HG03159 (cell line): ENCODE results near the gene PLA2G5.

Experiments
- ATAC-seq: cut with Tn5 transposase; IDR thresholded peaks from one replicate; pipeline ENCODE4 v1.9.1; 2021; ENCODE audit warnings: mild to moderate bottlenecking, moderate library complexity; ENCODE audit not compliant: unreplicated experiment

PLA2G5 gene

DNA sequence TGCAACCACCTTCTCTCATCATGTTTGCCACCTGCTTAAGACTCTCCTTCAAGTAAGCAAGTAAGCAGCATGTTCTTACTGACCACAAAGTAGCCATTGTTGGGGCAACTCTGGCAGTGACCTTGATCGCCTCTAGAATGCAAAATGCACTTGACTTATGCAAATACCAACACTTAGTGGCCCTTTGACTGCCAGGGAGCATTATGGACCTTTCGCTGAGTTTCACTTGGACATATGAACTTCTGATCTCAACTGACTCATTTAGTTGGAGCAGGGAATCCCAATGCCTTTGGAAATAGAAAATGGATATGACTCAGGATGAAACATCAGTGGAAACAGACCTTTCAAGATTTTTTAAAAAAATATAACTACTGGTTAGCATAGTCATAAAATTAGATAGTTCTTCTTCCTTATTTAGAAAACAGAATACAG is 6.1 kb upstream of the PLA2G5 start:
- ATAC-seq, result no peak

DNA sequence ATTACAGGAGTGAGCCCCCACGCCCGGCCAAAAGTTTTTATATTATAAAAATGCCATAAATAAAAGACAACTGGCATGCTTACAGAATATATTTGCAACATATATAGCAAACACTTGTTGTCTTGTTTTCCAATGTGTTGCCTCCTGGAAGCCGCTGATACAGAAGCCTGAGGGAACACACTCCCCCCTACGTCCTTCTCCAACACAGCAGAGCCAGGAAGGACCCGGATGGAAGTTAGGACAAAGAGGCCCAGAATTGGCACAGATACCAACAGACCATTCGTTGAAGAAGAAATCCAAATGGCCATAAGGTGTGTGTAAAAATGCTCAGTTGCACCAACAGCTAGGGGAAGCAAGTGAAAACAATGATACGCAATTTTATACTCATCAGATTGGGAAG is 1.3 kb upstream of the PLA2G5 start:
- ATAC-seq, result no peak

DNA sequence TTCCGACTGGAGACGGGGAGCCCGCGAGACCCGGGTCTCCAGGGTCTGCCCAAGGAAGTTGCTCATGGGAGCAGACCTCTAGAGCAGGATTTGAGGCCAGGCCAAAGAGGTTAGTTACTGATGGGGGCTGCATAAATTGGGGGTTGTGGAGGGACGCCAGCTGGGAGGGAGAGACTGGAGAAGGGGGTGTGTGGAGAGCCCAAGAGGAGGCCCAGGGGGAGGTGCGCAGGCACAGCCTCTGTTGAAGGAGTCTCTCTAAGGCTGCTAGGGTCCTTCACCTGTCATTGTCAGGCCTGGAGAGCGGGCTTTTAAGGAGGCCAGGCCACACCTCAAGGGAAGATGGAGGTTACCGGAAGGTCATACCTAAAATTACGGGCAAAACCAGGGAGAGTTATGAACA is 363 bp downstream of the PLA2G5 start:
- no peak for ATAC-seq

DNA sequence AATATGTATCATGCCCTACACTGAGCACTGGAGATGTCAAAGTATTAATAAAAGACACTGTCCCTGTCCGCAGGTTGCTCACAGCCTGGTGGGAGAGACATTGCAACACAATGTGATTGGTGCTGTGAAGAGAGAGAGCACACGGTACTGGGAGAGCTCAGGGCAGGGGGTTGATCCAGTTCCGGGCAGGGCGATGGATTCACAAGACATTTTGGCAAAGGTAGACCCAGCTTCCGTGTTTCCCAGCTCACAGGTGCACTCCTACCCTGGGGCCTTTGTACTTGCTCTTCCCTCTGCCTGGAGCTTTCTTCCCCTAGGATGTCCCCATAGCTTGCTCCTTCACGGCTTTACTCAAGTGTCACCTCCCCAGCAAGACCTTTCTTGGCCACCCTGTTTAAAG is 1.4 kb downstream of the PLA2G5 start:
- no peak for ATAC-seq

DNA sequence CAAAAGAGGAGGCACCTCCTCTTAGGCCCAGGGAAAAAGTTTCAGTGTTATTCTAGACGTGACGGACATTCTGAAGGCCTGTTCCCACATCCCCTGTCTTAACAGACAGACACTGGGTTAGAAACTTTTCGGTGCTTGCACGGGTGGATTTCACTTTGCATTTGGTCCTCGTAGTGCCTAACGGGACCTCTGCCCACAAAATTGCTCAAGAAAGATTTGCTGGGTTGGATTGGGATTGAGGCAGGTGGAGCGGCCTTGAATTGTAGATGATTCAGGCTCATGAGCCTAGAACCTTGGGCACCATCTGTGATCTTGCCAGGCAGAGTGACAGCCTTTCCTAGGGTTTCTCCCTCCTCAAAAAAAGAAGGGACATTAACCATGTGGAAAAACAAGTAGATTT is 2.8 kb downstream of the PLA2G5 start:
- ATAC-seq, result no peak

DNA sequence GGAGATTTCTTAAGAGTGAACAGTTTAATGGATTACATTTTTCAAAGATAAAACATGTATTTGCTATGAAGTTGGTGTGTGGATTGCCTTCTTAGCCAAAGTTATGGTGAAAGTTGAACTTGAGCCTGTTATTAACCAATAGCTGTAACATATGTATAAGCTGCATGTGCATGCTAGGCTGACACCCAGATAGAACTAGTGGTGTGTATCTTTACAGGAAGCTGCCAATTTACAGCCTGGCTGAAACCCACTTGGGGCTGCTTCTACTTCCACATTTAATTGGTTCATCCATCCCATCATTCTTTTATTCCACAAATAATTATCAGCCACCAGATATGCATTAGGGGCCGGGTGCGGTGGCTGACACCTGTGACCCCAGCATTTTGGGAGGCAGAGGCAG is 3.3 kb downstream of the PLA2G5 start:
- no peak for ATAC-seq

DNA sequence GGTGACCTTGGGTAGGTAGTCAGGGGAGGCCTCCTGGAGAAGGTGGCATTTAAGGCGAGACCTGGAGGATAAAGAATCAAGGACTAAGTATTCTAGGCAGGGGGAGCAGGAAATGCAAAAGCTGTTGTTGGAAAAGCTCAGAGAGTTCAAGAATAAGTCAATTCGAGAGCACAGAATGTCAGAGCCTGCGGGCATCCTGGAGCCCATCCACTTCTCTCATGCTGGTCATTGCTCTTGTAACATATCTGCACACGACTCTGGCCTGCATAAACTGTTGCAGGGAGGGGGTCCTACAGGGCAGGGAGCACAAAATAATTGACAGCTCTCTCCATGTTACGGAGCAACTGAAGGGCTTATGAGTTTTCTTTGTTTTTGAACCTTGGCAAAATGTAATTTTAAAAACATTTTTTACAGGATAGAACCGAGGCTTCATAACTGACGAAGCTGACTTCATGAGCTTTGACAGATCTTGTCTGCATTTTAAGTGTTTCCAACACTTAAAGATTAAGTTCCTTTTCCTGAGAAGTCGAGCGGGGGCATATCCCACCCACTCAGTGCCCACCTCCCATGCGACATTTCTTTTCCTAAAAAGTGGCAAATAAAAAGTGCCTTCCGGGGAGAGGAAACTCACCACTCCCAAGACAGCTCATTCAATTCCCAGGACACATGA is 4.2 kb downstream of the PLA2G5 start:
- ATAC-seq, result no peak

DNA sequence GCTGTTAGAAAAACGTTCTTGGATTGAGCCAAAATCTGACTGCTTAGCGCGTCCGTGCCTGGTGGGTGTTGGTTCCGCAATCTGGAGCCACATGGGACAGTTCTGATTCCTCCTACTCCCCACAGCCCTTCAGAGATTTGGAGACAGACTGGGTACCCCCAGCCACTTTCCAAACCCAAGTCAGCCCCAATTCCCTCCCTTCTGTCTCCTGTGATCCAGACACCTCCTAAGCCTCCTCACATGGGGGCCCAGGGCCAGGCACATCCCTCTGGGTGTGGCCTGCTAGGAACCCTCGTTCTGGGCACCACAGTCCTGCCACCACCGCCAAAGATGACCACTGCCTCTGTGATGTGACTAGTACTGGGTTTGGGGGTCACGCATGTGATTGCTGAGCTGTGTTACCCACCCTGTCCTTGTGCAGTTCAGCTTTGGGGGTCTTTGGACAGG is 4.8 kb downstream of the PLA2G5 start:
- no peak for ATAC-seq

DNA sequence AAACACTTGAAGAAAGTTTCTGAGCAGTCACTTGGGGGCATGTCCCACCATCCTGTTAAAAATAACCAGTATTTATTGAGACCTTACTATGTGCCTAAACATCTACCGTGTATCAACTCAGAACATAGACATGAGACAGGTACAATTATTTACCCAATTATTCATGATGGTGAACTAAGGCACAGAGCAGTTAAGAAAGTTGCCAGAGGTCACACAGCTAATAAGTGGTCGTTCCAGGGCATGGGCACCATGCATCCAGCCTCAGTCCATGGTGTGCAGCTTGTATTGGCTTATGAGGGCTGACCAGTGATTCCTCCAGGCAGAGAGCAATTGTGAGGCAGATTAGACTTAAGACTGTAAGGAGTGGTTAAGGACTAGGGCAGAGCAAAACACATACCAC is 5.4 kb downstream of the PLA2G5 start:
- ATAC-seq, result no peak

DNA sequence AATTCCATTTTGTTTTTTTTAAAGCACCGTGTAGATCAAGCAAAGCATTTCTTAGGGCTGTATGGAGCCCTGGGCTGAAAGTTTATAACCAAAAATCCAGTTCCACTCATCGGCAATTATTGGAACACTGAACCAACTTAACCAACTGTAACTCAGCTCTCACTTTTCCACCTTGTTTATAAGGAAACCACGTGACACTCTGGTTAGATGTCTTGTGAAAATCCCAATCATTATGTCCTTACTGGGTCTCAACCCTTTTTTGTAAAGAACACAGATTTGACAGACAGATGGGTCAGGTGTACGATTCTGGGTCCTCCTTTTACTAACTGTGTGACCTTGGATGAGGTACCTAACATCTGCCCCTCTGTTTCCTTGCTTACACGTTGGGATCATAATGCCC is 6.2 kb downstream of the PLA2G5 start:
- ATAC-seq, result no peak

DNA sequence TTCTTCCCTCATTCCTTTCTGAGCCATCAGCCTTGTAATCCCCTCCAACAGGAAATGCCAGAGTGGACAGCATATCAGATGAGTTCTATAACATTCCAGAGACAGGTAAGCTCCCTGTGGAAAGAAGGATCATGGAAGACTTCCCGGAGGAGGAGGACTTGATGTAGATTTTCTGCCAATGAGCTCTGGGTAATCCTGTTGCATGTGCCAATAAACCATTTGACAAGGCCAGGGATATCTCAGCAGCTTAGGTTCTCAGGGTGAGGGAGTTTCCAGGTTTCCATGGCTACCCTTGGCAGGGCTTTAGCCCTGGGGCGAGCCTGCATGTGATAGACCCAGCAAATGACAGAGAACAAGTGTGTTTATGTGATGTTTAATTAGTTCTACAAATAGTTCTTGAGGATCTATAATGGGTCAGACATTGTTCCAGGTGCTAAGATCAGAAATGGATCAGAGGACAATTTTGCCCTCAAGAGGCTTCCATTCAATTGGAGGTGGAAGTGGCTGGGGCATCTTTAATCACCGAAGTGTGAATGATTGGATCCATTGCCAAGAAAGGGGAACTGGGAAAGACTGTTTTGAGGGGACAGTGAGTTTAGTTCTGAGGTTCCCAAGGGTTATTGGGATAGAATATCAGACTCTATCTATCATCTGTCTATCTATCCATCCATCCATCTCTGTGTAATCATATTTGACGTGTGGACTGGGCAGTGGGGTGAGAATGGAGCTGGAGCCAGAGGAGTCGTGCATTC is 6.9 kb downstream of the PLA2G5 start:
- ATAC-seq, result no peak

DNA sequence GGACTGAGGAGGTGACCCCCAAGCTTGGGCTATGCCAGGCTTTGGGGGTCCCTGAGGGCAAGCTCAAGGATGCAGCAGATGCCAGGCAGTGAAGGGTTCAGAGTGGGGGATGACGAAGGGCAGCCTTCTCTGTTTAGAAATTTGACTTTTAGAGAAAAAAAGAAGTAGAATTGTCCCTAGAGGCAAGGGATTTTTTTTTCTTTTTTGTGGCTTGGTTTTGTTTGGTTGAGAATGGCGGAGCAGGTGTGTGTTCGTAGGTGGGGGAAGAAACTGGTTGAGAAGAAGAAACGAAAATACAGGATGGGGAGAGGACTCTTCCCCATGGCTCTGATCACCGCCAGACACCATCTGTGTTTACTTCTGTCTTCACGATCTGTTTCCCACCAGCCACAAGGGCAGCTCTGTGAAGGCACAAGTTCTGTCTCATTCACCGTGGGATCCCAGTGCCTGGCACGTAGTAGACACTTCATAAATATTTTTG is 8.2 kb downstream of the PLA2G5 start:
- ATAC-seq, result no peak

DNA sequence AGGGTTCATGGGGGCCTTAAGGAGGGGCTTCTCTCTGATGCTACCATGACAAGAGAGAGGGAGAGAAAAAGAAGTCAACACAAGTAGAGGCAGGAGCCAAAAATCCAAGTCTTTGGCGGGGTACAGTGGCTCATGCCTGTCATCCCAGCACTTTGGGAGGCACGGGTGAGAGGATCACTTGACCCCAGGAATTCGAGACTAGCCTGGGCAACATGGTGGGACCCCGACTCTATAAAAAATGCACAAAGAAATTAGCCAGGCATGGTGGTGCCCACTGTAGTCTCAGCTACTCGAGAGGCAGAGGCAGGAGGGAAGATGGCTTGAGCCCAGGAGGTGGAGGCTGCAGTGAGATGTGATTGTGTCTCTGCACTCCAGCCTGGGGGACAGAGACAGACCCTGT is 8.7 kb downstream of the PLA2G5 start:
- no peak for ATAC-seq

DNA sequence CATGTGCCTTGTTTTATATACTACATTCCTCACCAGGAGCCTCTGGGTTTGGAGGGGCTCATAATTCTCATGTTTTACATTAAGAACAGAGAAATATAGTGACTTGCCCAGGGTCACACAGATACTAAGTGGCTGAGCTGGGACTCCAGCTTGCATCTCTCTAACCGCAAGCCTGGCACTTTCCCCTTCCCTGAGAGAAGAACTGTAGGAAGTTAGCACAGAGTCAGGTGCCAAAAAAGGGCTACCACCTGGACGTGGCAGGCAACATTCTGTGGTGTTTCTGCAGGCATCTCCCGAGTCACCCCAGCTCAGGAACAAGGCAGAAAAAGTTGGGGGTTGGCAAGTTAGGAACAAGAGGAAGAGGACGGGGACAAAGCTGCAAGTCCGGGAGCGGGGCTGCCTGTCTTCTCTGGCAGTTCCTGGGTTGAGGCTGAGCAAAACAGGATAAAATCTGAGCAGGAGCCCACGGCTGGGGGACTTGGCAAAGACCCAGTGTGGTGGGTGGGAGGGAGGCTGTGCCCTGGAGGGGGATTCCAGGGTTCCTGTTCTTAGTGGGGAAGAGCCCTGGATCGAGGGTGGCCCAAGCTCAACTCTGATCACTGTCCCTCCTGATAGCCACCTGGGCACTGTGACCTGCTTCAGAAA is 9.8 kb downstream of the PLA2G5 start:
- no peak for ATAC-seq

DNA sequence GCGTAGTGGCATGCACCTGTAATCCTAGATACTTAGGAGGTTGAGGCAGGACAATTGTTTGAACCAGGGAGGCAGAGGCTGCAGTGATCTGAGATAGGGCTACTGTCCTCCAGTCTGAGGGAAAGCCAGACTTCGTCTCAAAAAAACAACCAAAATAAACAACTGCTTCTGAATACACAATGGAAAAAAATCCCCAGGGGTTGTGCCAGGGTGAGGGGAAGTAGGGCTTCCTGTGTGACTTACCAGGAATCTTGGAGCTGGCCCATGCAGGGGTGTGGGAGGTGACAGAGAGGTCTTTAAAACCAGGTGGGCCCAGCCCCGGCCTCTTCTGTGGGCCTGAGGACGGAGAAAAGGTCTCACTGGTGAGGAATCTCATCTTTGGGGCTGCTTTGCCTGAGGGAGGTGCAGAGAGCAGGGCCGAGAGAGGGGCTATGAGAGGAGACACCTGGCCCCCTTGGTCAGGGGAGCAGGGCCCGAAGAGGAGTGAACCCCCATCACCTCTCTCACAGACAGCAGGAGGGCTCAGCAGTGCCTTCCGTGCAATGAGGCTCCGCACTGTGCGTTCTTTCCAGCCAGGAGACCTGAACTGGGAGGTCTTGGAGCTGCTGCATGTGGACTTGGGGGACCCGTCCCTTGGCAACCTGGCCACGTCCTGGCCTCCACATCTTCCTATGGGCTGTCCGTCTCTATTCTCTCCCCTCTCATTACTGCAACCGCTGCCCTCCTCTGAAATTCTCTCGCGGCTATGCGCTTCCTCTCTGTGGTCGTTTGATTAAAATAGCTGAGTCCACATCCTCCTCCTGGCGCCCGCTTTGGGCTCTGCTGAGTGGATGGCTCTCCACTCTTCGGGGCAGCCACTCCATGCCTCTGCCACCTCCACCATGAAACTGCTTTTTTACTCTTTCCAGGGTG is 10.7 kb downstream of the PLA2G5 start:
- no peak for ATAC-seq

DNA sequence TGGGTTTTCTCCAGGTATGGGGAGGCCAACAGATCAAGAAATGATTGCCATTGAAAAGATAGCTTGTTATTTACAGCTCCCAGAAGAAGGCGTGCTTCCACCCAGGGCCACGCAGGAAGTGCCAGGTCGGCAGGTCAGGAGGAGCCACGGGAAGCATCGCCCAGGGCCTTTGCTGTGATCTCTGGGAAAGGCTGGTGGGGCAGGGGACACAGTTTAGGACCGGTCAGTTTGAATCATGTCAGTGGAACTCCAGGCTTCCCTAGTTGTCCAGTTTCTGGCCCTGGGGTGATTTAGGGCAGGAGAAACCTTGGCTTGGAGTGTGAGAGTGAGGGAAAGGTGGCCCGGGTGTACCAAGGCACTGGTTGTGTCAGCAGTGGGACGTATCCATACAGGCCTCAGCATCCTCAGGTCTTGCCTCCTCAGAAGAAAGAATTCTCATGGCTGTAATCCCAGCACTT is 11.4 kb downstream of the PLA2G5 start:
- no peak for ATAC-seq

DNA sequence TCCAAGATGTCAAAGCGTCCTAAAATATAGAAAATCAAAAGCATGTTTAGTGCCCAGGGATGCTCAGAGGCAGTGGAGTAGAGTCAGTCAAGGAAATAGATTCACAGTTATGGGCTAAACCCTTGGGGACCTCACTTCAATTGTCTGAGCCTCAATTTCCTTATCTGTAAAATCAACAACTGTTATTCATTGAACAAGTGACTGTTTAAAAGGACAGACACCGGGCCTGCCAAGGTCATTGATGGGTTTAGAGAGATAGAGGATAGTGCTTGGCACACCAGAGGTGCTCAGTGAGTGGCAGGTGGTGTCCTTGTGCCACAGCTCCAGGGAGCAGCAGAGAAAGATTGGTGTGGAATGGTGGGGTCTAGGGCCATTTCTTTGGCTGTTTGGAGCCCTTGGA is 12.8 kb downstream of the PLA2G5 start:
- no peak for ATAC-seq

DNA sequence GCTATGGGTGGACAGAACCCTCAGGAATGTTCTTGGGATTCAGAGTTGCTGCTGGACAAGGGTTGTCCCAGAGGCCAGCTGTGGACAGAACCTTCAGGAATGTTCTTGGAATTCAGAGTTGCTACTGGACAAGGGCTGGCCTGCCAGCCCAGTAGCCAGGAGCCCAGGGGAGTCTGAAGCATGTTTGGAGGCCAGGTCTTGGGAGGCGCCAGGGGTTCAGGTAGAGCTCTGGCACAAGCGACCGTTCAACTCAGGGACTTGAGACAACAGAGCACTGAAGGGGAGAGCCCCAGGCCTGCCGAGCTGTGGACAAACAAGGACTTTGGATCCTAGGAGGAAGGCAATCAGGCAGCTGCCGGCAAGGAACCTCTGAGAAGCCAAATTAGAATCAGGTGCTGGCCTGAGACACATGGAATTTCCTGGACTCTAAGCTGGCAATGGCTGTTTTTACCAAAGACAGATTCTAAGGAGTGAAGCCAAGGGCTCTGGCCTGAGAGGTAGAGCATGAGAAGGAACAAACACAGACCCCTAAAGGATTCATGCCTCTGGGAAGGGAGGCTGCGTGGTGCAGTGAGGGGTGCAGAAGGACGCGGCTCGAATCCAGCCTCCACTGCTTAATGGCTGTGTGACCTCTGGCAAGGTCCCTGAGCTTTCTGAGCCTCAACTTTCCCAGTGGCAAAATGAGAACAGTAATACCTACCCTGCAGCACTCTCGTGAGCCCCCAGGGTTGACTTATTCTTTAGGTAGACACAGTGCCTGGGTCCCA is 13.4 kb downstream of the PLA2G5 start:
- no peak for ATAC-seq

DNA sequence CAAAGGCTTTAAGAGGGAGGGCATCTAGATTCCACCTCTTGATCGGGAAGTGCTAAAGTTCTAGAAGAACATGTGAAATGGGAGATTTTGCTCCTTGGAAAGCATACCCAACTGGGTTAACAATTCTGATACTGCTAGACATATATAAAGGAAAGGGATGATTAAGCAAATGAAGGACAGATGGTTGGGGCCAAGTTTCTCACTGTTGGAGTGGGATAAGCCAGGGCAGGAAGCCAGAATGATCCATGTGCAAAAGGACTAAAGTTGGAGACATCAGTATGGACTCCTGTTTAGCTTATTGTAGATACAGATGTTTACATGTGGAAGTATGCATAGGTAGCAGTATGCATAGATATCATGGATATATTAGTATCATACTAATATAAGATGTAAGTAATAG is 16.8 kb downstream of the PLA2G5 start:
- no peak for ATAC-seq

DNA sequence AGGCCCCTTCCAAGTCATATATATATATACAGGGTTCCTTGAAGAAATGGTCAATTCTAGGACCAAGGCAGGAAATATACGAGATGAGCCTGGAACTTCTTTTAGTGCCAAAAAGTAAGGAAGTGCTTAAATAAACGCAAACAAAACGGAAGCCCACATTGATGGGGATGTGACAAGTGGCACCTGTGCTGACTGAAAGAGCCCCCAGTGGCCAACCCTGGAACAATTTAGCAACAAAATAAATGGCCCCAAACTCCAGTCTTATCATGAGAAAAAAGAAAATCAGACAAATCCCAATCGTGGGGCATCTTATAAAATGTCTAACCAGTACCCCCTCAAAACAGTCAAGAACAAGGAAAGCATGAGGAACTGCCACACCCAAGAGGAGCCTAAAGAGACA is 17.7 kb downstream of the PLA2G5 start:
- no peak for ATAC-seq
